CD4-positive, alpha-beta T cell treated with Interleukin-15 for 4 hours (primary cell): ENCODE data around the gene CHM.
"Not testable (repeated sequence)": the region's sequence is repeated elsewhere in the genome, so short reads cannot be mapped to it uniquely, and the experiment has no call there.

Experiments
- DNase-seq: peaks from one replicate; pipeline ENCODE4 v3.0.0-alpha.2; 2020; ENCODE audit warnings: low spot score

The CHM gene

GRCh38 chrX:85995641-85996040 is 51.7 kb downstream of the CHM start:
- no peak for DNase-seq

- DNase-seq: no peak
Measured at GRCh38 chrX:85994797-85995196, 52.6 kb downstream of the CHM start.

GRCh38 chrX:85994228-85994627 is 53.1 kb downstream of the CHM start:
- no peak for DNase-seq

GRCh38 chrX:85993539-85994197 is 53.7 kb downstream of the CHM start:
- no peak for DNase-seq

- peak; percentile 12 for DNase-seq
Measured at GRCh38 chrX:85992811-85993229, 54.5 kb downstream of the CHM start.

GRCh38 chrX:85988353-85988752 is 59.0 kb downstream of the CHM start:
- DNase-seq: no peak

- no peak for DNase-seq
Measured at GRCh38 chrX:85980286-85980685, 67.1 kb downstream of the CHM start.

GRCh38 chrX:85977218-85977617 is 70.1 kb downstream of the CHM start:
- DNase-seq: no peak

GRCh38 chrX:85972351-85972750 is 75.0 kb downstream of the CHM start:
- not testable (repeated sequence) for DNase-seq

GRCh38 chrX:85964744-85965143 is 82.6 kb downstream of the CHM start:
- no peak for DNase-seq

- DNase-seq: no peak
Measured at GRCh38 chrX:85963736-85964135, 83.6 kb downstream of the CHM start.

- DNase-seq: no peak
Measured at GRCh38 chrX:85955510-85955909, 91.8 kb downstream of the CHM start.

GRCh38 chrX:85944751-85945150 is 102.6 kb downstream of the CHM start:
- DNase-seq: not testable (repeated sequence)

GRCh38 chrX:85941275-85941674 is 106.1 kb downstream of the CHM start:
- no peak for DNase-seq

GRCh38 chrX:85939942-85940341 is 107.4 kb downstream of the CHM start:
- DNase-seq: not testable (repeated sequence)

- DNase-seq: not testable (repeated sequence)
Measured at GRCh38 chrX:85934399-85934798, 113.0 kb downstream of the CHM start.

- DNase-seq: no peak
Measured at GRCh38 chrX:85930099-85930498, 117.3 kb downstream of the CHM start.

- no peak for DNase-seq
Measured at GRCh38 chrX:85928606-85929005, 118.8 kb downstream of the CHM start.

- DNase-seq: no peak
Measured at GRCh38 chrX:85927740-85928139, 119.6 kb downstream of the CHM start.

- DNase-seq: no peak
Measured at GRCh38 chrX:85922821-85923220, 124.5 kb downstream of the CHM start.

GRCh38 chrX:85916656-85917280 is 130.6 kb downstream of the CHM start:
- not testable (repeated sequence) for DNase-seq

- DNase-seq: no peak
Measured at GRCh38 chrX:85914431-85914830, 132.9 kb downstream of the CHM start.

- no peak for DNase-seq
Measured at GRCh38 chrX:85907316-85907715, 140.0 kb downstream of the CHM start.

GRCh38 chrX:85906399-85906798 is 141.0 kb downstream of the CHM start:
- no peak for DNase-seq
